Neural progenitor cell (in vitro differentiated cells): ENCODE results near the gene OPCML. TPM values are rescaled to one million over a fixed set of nuclear protein-coding genes. Genes with fewer than 3 reads are reported as not detected.

Source experiments
- DNase-seq: peaks from one replicate; pipeline ENCODE4 v3.0.0-alpha.2; 2016; ENCODE audit warnings: low spot score
- H2AFZ ChIP-seq: fragments of 200-600 bp; sonication (generic); replicated peaks from 2 replicates; pipeline ENCODE4 v1.6.1; 2016; ENCODE audit warnings: antibody characterized with exemption
- H3F3A ChIP-seq: fragments of 200-600 bp; sonication (generic); 2 replicates; pipeline ENCODE4 v1.6.1; 2016; ENCODE audit warnings: antibody characterized with exemption, low read depth
- H3K27ac ChIP-seq: fragments of 200-600 bp; sonication (generic); 2 replicates; pipeline ENCODE4 v1.5.1; 2016; ENCODE audit warnings: mild to moderate bottlenecking
- H3K27me3 ChIP-seq: fragments of 200-600 bp; sonication (generic); 2 replicates; pipeline ENCODE4 v1.6.1; 2016; ENCODE audit warnings: mild to moderate bottlenecking, moderate library complexity
- H3K36me3 ChIP-seq: fragments of 200-600 bp; sonication (generic); 2 replicates; pipeline ENCODE4 v1.5.1; 2016
- H3K4me1 ChIP-seq: fragments of 200-600 bp; sonication (generic); 2 replicates; pipeline ENCODE4 v1.6.1; 2016; ENCODE audit warnings: mixed run types
- H3K4me2 ChIP-seq: fragments of 200-600 bp; sonication (generic); 2 replicates; pipeline ENCODE4 v1.6.1; 2016
- H3K4me3 ChIP-seq: fragments of 200-600 bp; sonication (generic); 2 replicates; pipeline ENCODE4 v1.5.1; 2016
- H3K79me2 ChIP-seq: fragments of 200-600 bp; sonication (generic); 2 replicates; pipeline ENCODE4 v1.6.1; 2016; ENCODE audit warnings: low read depth
- H3K9ac ChIP-seq: fragments of 200-600 bp; sonication (generic); 2 replicates; pipeline ENCODE4 v1.6.1; 2016
- H3K9me3 ChIP-seq: fragments of 200-600 bp; sonication (generic); 2 replicates; pipeline ENCODE4 v1.5.1; 2016; ENCODE audit warnings: low read depth
- H4K20me1 ChIP-seq: fragments of 200-600 bp; sonication (generic); 2 replicates; pipeline ENCODE4 v1.6.1; 2016; ENCODE audit warnings: low read depth
- H3K27ac Mint-ChIP-seq: 3 replicates; pipeline ENCODE4 v1.8.0; 2021; ENCODE audit warnings: mixed read lengths
- H3K27me3 Mint-ChIP-seq: 2 replicates; pipeline ENCODE4 v1.8.0; 2022; ENCODE audit warnings: low read depth, mild to moderate bottlenecking, inconsistent platforms, moderate library complexity, mixed read lengths; ENCODE audit not compliant: insufficient read depth
- H3K36me3 Mint-ChIP-seq: 3 replicates; pipeline ENCODE4 v1.8.0; 2021; ENCODE audit warnings: mixed read lengths
- H3K4me1 Mint-ChIP-seq: 3 replicates; pipeline ENCODE4 v1.8.0; 2021; ENCODE audit warnings: mixed read lengths
- H3K4me3 Mint-ChIP-seq: 3 replicates; pipeline ENCODE4 v1.8.0; 2021; ENCODE audit warnings: mild to moderate bottlenecking, moderate library complexity, mixed read lengths
- H3K9me3 Mint-ChIP-seq: 3 replicates; pipeline ENCODE4 v1.8.0; 2020; ENCODE audit warnings: mixed read lengths
- CTCF ChIP-seq: fragments of 200-600 bp; sonication (generic); IDR thresholded peaks from 2 replicates; pipeline ENCODE4 v1.5.1; 2017; ENCODE audit warnings: antibody characterized with exemption, mild to moderate bottlenecking
- EZH2 ChIP-seq: fragments of 200-600 bp; sonication (generic); IDR thresholded peaks from 2 replicates; pipeline ENCODE4 v1.6.1; 2017; ENCODE audit warnings: antibody characterized with exemption, mild to moderate bottlenecking, moderate library complexity
- EZH2phosphoT487 ChIP-seq: fragments of 200-600 bp; sonication (generic); IDR thresholded peaks from 2 replicates; pipeline ENCODE4 v1.6.1; 2017; ENCODE audit warnings: antibody characterized with exemption
- total RNA-seq: library from RNA; depleted of rRNA; stranded (reverse); fragments of >200 nt; gene quantifications from 2 replicates; pipeline ENCODE4 v1.2.3, GENCODE V29; 2015; ENCODE audit warnings: low replicate concordance

Gene OPCML
- total RNA-seq, 1 donor from 2014 or later, result 0.02 TPM

DNA sequence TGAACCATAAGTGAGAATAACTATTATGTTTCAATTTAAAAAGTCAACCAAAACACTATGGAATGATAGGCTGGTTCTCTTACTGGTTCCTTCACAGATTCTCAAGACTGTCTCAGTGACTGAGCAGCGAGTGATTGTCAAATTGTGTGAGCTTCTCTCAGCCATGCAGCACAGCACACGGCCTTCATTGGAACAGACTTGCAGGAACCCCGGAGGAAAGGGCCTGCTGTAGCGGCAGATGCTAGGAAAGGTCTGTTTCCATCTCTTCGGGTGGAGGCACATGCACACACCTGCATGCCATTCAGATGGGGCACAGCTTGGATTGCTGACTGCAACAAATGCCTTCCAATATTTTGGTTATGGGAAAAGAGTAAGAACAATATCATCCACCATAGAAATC is 741.8 kb downstream of the OPCML start:
- peaks cover 1% of the 10 kb centered on the region for H3K36me3 Mint-ChIP-seq
- no peaks in the 10 kb centered on the region for H3K79me2 ChIP-seq
- no peaks in the 10 kb centered on the region for H3K9me3 ChIP-seq

DNA sequence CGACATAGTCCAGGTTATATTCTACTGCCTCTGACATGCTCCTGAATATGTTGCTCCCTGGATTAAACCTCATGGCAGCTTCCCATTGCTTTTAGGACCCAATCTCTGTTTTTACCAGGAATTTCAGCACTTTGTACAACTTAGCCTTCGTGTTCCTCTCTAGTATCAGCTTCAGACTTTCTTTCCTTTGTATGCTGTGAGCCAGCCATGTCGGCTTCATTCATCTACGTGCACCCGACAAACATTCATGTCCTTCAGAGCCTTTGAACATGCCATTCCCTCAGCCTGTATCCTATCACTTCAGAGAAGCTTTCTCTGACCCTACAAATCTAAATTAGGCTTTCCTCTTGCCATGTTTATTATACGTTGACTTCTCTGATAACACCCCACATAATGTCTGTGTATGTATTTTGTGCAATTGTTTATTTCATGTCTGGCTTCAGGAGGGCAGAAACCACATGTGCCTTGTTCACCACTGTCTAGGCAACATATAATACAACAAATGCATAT is 743.4 kb downstream of the OPCML start:
- no peaks in the 10 kb centered on the region for H3K36me3 ChIP-seq
- peaks cover 2% of the 10 kb centered on the region for H3K27me3 Mint-ChIP-seq
- no peaks in the 10 kb centered on the region for H3K9me3 ChIP-seq
- H3K4me3 ChIP-seq, result no peak overlapping the region
- H3K27ac ChIP-seq, result no peak overlapping the region
- no peak overlapping the region for H3K4me2 ChIP-seq
- H3K4me3 Mint-ChIP-seq, result no peak overlapping the region
- H3K9me3 Mint-ChIP-seq, result peaks cover 3% of the 10 kb centered on the region
- TF ChIP-seq EZH2phosphoT487, result no peak
- no peak for TF ChIP-seq EZH2
- no peak for TF ChIP-seq CTCF
- H3K4me1 Mint-ChIP-seq, result peaks cover 37% of the 10 kb centered on the region
- peaks cover 16% of the 10 kb centered on the region for H3K4me1 ChIP-seq
- H3K9ac ChIP-seq, result no peak overlapping the region
- peaks cover 1% of the 10 kb centered on the region for H3K36me3 Mint-ChIP-seq
- DNase-seq, result no peak
- H3K79me2 ChIP-seq, result no peaks in the 10 kb centered on the region
- H2AFZ ChIP-seq, result no peak overlapping the region
- H3F3A ChIP-seq, result no peaks in the 10 kb centered on the region
- H3K27ac Mint-ChIP-seq, result no peak overlapping the region
- H4K20me1 ChIP-seq, result no peaks in the 10 kb centered on the region
- no peaks in the 10 kb centered on the region for H3K27me3 ChIP-seq

More for the DNA sequence above, 741.8 kb downstream of the OPCML start:
- Mint-ChIP-seq H3K27me3 (peaks cover 2% of the 10 kb centered on the region), H3K9me3 (peaks cover 9% of the 10 kb centered on the region), H3K27ac (no peak overlapping the region), H3K4me1 (peaks cover 33% of the 10 kb centered on the region), H3K4me3 (no peak overlapping the region)
- Histone ChIP-seq H4K20me1 (no peaks in the 10 kb centered on the region), H3F3A (no peaks in the 10 kb centered on the region), H3K27me3 (no peaks in the 10 kb centered on the region), H2AFZ (no peak overlapping the region), H3K36me3 (no peaks in the 10 kb centered on the region), H3K4me3 (no peak overlapping the region), H3K4me2 (no peak overlapping the region), H3K9ac (no peak overlapping the region), H3K4me1 (peaks cover 16% of the 10 kb centered on the region), H3K27ac (no peak overlapping the region)
- TF ChIP-seq EZH2phosphoT487 (no peak), EZH2 (no peak), CTCF (no peak)
- DNase-seq, result no peak

DNA sequence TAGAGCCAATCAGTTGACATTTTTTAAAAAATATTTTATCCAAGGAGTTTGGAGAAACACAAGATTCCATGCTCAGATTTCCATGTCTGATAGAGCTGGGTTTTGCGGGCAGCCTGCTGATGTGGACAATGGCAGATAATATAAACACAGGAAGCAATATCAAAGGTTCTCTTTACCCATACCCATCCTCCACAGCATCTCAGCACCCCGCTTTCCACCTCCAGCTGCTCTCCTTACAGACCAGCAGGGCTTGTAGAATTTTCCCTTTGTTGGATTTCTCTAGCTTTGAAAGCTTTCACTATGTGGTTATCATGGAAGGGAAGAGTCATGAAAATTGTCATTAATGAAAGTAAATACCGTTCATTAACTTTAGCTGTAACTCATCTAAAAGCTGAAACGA is 746.4 kb downstream of the OPCML start:
- H3F3A ChIP-seq, result no peaks in the 10 kb centered on the region
- H2AFZ ChIP-seq, result no peak overlapping the region
- H3K4me3 ChIP-seq, result no peak overlapping the region
- H3K4me1 ChIP-seq, result peaks cover 9% of the 10 kb centered on the region
- peak overlapping the region; percentile 16 for H3K4me2 ChIP-seq
- DNase-seq, result no peak
- no peaks in the 10 kb centered on the region for H3K9me3 ChIP-seq
- no peaks in the 10 kb centered on the region for H3K27me3 ChIP-seq
- Mint-ChIP-seq H3K27me3 (no peaks in the 10 kb centered on the region), H3K4me1 (peaks cover 34% of the 10 kb centered on the region), H3K4me3 (no peak overlapping the region), H3K27ac (no peak overlapping the region), H3K36me3 (peaks cover 1% of the 10 kb centered on the region), H3K9me3 (no peaks in the 10 kb centered on the region)
- no peak overlapping the region for H3K9ac ChIP-seq
- no peaks in the 10 kb centered on the region for H3K79me2 ChIP-seq
- H4K20me1 ChIP-seq, result no peaks in the 10 kb centered on the region
- TF ChIP-seq CTCF (no peak), EZH2phosphoT487 (no peak), EZH2 (no peak)
- H3K27ac ChIP-seq, result no peak overlapping the region
- no peaks in the 10 kb centered on the region for H3K36me3 ChIP-seq
